Mesothelial cell of epicardium (in vitro differentiated cells): ENCODE data around the gene BCHE. TPM values are rescaled to one million over a fixed set of nuclear protein-coding genes. Genes with fewer than 3 reads are reported as not detected.

ENCODE experiments used
- DNase-seq, 2 experiments: peaks; one replicate each; pipeline ENCODE4 v3.0.0; 2021; ENCODE audit warnings: low spot score in 2 of 2; ENCODE audit not compliant: unreplicated experiment in 2 of 2
- H3K27ac Mint-ChIP-seq: 2 replicates; pipeline ENCODE4 v1.8.0; 2021; ENCODE audit warnings: mixed read lengths
- H3K27me3 Mint-ChIP-seq: 2 replicates; pipeline ENCODE4 v1.8.0; 2021; ENCODE audit warnings: low read depth, mixed read lengths
- H3K36me3 Mint-ChIP-seq: 2 replicates; pipeline ENCODE4 v1.8.0; 2021; ENCODE audit warnings: mixed read lengths
- H3K4me1 Mint-ChIP-seq: 2 replicates; pipeline ENCODE4 v1.8.0; 2021; ENCODE audit warnings: mixed read lengths
- H3K4me3 Mint-ChIP-seq: 2 replicates; pipeline ENCODE4 v1.8.0; 2021; ENCODE audit warnings: mild to moderate bottlenecking, moderate library complexity, mixed read lengths
- H3K9me3 Mint-ChIP-seq: 2 replicates; pipeline ENCODE4 v1.8.0; 2021; ENCODE audit warnings: mixed read lengths
- CTCF ChIP-seq: fragments of 200-600 bp; sonication (generic); IDR thresholded peaks from one replicate; pipeline ENCODE4 v1.5.0; 2021; ENCODE audit warnings: antibody characterized with exemption; ENCODE audit not compliant: unreplicated experiment
- total RNA-seq: library from RNA; stranded (reverse); gene quantifications from 3 replicates; pipeline ENCODE4 v1.2.1, GENCODE V29; 2021

BCHE gene
- total RNA-seq, 1 donor from 2014 or later, result 6.4 TPM

DNA sequence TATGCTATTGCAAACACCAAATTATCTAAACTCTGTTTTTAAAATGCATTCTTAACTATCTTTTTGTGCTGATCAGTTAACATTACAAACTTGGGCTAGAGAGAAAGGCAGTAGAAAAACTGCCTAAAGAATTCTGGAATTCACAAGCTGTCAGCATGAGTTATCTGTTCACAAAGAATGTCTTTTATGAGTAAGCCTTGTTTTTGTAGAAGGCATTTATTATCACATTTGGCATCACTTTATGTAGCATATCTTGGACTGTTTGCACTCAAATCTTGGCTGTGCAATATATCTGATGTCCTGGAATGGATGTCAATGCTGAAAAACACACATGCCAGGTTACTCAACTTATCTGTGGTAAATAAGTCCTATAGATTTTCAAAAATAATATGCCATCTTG, 15.5 kb upstream of the BCHE start:
- Mint-ChIP-seq H3K4me1 (peaks cover 25% of the 10 kb centered on the region), H3K4me3 (no peak overlapping the region), H3K27ac (peak overlapping the region; percentile 54), H3K27me3 (no peaks in the 10 kb centered on the region), H3K36me3 (no peaks in the 10 kb centered on the region), H3K9me3 (no peaks in the 10 kb centered on the region)
- no peak for TF ChIP-seq CTCF
- DNase-seq, result no peak

GRCh38 chr3:165852191-165852590, 15.0 kb upstream of the BCHE start:
- no peak for TF ChIP-seq CTCF
- Mint-ChIP-seq H3K4me1 (peaks cover 25% of the 10 kb centered on the region), H3K36me3 (no peaks in the 10 kb centered on the region), H3K27me3 (no peaks in the 10 kb centered on the region), H3K4me3 (no peak overlapping the region), H3K27ac (no peak overlapping the region), H3K9me3 (no peaks in the 10 kb centered on the region)
- no peak for DNase-seq

GRCh38 chr3:165846056-165846455, 8.8 kb upstream of the BCHE start:
- no peak for TF ChIP-seq CTCF
- Mint-ChIP-seq H3K9me3 (no peaks in the 10 kb centered on the region), H3K27ac (no peak overlapping the region), H3K4me1 (no peaks in the 10 kb centered on the region), H3K36me3 (no peaks in the 10 kb centered on the region), H3K4me3 (no peak overlapping the region), H3K27me3 (no peaks in the 10 kb centered on the region)
- DNase-seq, result no peak

DNA sequence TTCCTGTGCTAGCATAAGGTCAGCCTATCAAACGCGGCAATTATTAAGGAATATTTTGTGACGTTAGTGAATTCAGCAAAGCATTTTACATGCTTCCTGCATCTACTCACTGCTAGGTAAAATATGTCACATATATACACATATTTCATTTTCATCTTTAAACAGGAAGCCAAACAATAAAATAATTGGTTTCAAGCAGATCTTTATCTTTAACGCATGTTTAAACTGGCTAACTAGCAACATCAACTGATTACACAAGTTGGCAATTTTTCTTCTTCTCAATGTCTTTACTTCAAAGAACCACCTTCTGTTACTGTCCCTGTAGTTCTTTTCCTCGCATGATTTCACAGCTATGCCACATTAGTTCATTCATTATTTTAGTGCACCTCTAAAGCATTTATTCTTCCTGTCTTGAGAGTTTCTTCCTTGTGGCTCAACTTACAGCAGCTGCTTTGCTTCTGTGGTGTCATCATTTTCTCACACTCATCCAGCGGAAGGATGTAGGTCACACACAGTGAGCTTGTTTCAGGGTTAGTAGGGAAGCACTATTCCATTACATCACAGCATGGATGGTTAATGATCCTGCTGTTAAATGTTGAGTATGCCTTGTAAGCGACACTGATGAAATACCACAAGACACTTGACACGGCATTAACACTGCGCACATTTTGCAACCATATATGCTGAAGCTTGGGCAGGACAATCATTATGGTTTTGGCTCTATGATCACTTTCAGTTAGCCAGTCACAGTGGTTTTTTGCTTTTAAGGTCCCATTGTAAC, 2.3 kb upstream of the BCHE start:
- H3K27ac Mint-ChIP-seq, result no peak overlapping the region

GRCh38 chr3:165837801-165838200, 578 bp upstream of the BCHE start:
- no peak overlapping the region for H3K4me3 Mint-ChIP-seq

More for the DNA sequence above, 2.3 kb upstream of the BCHE start:
- TF ChIP-seq CTCF, result no peak
- H3K36me3 Mint-ChIP-seq, result no peaks in the 10 kb centered on the region
- peaks cover 11% of the 10 kb centered on the region for H3K4me1 Mint-ChIP-seq
- no peak overlapping the region for H3K4me3 Mint-ChIP-seq
- H3K9me3 Mint-ChIP-seq, result no peaks in the 10 kb centered on the region
- no peak for DNase-seq
- H3K27me3 Mint-ChIP-seq, result no peaks in the 10 kb centered on the region

More at GRCh38 chr3:165837801-165838200, 578 bp upstream of the BCHE start:
- Mint-ChIP-seq H3K9me3 (no peaks in the 10 kb centered on the region), H3K27ac (no peak overlapping the region), H3K27me3 (no peaks in the 10 kb centered on the region), H3K36me3 (no peaks in the 10 kb centered on the region), H3K4me1 (peaks cover 11% of the 10 kb centered on the region)
- TF ChIP-seq CTCF, result no peak
- no peak for DNase-seq
